ENCODE measurements around the gene SLC16A10.

SLC16A10 gene

DNA sequence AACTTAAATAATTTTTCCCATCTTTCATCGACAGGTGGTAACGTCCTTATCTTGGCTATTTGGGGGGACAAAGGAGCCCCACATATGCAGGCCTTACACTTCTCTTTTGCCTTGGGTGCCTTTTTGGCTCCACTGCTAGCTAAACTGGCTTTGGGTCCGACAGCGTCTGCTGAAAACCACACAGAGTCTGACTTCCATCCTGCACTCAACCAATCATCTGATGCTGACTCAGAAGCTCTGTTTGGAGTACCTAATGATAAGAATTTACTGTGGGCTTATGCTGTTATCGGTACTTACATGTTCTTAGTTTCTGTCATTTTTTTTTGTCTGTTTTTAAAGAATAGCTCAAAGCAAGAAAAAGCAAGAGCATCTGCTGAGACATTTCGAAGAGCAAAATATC, 178.5 kb downstream of the SLC16A10 start:
- DNase-seq: no peak

DNA sequence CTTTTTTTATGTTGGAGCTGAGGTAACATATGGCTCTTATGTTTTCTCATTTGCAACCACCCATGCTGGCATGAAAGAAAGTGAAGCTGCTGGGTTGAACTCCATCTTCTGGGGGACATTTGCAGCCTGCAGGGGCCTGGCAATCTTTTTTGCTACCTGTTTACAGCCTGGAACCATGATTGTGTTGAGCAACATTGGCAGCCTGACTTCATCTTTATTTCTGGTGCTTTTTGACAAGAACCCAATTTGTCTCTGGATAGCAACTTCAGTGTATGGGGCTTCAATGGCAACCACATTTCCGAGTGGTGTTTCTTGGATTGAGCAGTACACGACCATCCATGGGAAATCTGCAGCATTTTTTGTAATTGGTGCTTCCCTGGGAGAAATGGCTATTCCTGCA, 179.0 kb downstream of the SLC16A10 start:
- no peak for DNase-seq

GRCh38 chr6:111267764-111268333, 180.5 kb downstream of the SLC16A10 start:
- no peak for DNase-seq

GRCh38 chr6:111269401-111269970, 182.2 kb downstream of the SLC16A10 start:
- DNase-seq: no peak

GRCh38 chr6:111270121-111270520, 182.8 kb downstream of the SLC16A10 start:
- no peak for DNase-seq

DNA sequence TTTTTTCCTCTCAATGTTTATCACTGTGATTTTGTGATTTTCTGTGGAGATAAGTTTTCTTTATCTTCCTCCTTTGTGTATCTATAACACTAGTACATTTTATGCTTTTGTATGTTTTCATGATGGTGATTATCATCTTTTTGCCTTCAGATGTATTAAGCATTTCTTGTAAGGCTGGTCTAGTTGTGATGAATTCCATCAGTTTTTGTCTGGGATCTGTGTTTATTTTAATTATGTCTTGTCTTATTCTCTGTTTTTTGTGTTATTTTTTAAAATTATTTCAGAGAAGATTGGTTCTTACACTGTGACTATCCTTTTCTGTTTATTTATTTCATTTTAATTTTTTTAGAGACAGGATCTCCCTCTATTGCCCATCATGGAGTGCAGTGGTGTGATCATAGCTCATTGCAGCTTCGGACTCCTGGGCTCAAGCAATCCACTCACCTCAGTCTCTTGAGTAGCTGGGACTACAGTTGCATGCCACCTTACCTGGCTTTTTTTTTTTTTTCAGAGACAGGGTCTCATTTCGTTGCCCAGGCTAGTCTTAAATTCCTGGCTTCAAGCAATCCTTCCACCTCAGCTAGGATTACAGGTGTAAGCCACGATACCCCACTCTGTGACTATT, 187.4 kb downstream of the SLC16A10 start:
- no peak for DNase-seq

GRCh38 chr6:111276335-111276734, 189.0 kb downstream of the SLC16A10 start:
- no peak for DNase-seq

DNA sequence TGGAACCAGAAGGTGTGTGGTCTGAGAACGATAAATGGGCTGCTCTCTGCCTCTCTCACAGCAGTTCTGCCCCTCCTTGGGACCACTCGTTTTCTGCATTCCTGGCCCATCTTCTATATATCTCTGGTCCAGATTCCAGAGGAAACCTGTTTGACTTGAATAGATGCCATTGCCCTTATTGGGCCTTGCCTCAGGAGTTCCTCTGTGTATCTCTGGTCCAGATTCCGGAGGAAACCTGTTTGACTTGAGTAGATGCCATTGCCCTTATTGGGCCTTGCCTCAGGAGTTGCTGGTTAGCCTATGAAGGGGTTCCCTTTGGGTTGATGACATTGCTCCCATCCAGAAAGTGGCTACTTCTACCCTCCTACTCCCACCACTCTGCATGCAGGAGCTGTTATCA, 189.4 kb downstream of the SLC16A10 start:
- no peak for DNase-seq

GRCh38 chr6:111277819-111278218, 190.5 kb downstream of the SLC16A10 start:
- DNase-seq: no peak

- no peak for DNase-seq
Observed at GRCh38 chr6:111278731-111279130, 191.4 kb downstream of the SLC16A10 start.

- DNase-seq: no peak
Observed at GRCh38 chr6:111280445-111280955, 193.2 kb downstream of the SLC16A10 start.

Measured in NCI-H1092 treated with DMSO at 0.1 percent for 48 hours (cell line).